CD4-positive, CD25-positive, alpha-beta regulatory T cell (primary cell): ENCODE measurements around the gene MAML2. TPM values are rescaled to one million over a fixed set of nuclear protein-coding genes. Genes with fewer than 3 reads are reported as not detected.

Experiments
- ATAC-seq, 2 donors: fragments of 150-1000 bp; cut with Tn5 transposase; one replicate each; pipeline ENCODE4 v1.10.0; 2021; ENCODE audit warnings: low read depth in 2 of 2, moderate number of reproducible peaks in 2 of 2, moderate library complexity in 1 of 2
- DNase-seq, 3 donors: peaks; one replicate each; pipeline versions ENCODE4 v3.0.0 to v3.0.0-alpha.2; 2012 to 2022; ENCODE audit warnings: mixed read lengths in 1 of 3
- H3K27ac ChIP-seq: one replicate; pipeline ENCODE4 v1.7.0; 2013; ENCODE audit warnings: mild to moderate bottlenecking, low read length; ENCODE audit not compliant: insufficient read depth, poor library complexity, severe bottlenecking
- H3K27me3 ChIP-seq: one replicate; pipeline ENCODE4 v1.7.0; 2013; ENCODE audit warnings: low read length; ENCODE audit not compliant: control insufficient read depth, insufficient read depth
- H3K36me3 ChIP-seq: one replicate; pipeline ENCODE4 v1.7.0; 2013; ENCODE audit warnings: mild to moderate bottlenecking, low read length, moderate library complexity; ENCODE audit not compliant: control insufficient read depth, insufficient read depth
- H3K4me1 ChIP-seq: 2 replicates; pipeline ENCODE4 v1.7.0; 2013; ENCODE audit warnings: mild to moderate bottlenecking, low read length; ENCODE audit not compliant: insufficient read depth, control insufficient read depth, poor library complexity, severe bottlenecking
- H3K4me3 ChIP-seq: one replicate; pipeline ENCODE4 v1.7.0; 2013; ENCODE audit warnings: low read depth, mild to moderate bottlenecking, low read length, moderate library complexity
- H3K9me3 ChIP-seq, 2 experiments: 1 replicate in 1 of 2; 2 replicates in 1 of 2; pipeline ENCODE4 v1.7.0; 2013; ENCODE audit warnings: low read length in 2 of 2, mild to moderate bottlenecking in 1 of 2, moderate library complexity in 1 of 2; ENCODE audit not compliant: control insufficient read depth in 2 of 2
- H3K27ac Mint-ChIP-seq, 3 donors: one replicate each; pipeline ENCODE4 v1.8.0; 2020 to 2022; ENCODE audit warnings: mild to moderate bottlenecking in 3 of 3, mixed read lengths in 3 of 3, moderate library complexity in 2 of 3
- H3K27me3 Mint-ChIP-seq: one replicate; pipeline ENCODE4 v1.8.0; 2022; ENCODE audit warnings: mild to moderate bottlenecking, mixed read lengths
- H3K36me3 Mint-ChIP-seq: one replicate; pipeline ENCODE4 v1.8.0; 2020; ENCODE audit warnings: mixed read lengths
- H3K4me1 Mint-ChIP-seq, 4 donors: one replicate each; pipeline ENCODE4 v1.8.0; 2020 to 2022; ENCODE audit warnings: mixed read lengths in 4 of 4, mild to moderate bottlenecking in 1 of 4
- H3K4me3 Mint-ChIP-seq, 4 donors: one replicate each; pipeline ENCODE4 v1.8.0; 2020 to 2022; ENCODE audit warnings: mild to moderate bottlenecking in 4 of 4, mixed read lengths in 4 of 4, moderate library complexity in 3 of 4
- H3K9me3 Mint-ChIP-seq, 7 donors: one replicate each; pipeline ENCODE4 v1.8.0; 2020 to 2022; ENCODE audit warnings: mixed read lengths in 7 of 7, mild to moderate bottlenecking in 3 of 7, moderate library complexity in 2 of 7
- polyA plus RNA-seq, 4 donors: library from polyadenylated mRNA; unstranded; fragments of 300-500 nt; fragmentation: Illumina TruSeq; gene quantifications; one replicate each; pipeline ENCODE4 v1.2.3, GENCODE V29; 2021
- total RNA-seq: library from RNA; stranded (reverse); gene quantifications from one replicate; pipeline ENCODE4 v1.2.3, GENCODE V29; 2022

Gene MAML2
- total and polyA plus RNA-seq, 5 donors from 2014 or later, result 4.1 to 35.6 (median 9.3) TPM

- DNase-seq, result no peak
- Mint-ChIP-seq H3K4me1 (peaks cover 15 to 86% (median 54%) of the 10 kb centered on the region in 4 donors), H3K9me3 (peaks cover 0 to 2% (median 0%) of the 10 kb centered on the region in 7 donors), H3K27ac (peak overlapping the region in 2 of 3 donors; percentile 44 to 91), H3K36me3 (peaks cover 12% of the 10 kb centered on the region), H3K4me3 (no peak overlapping the region), H3K27me3 (no peaks in the 10 kb centered on the region)
- no peak overlapping the region for H3K4me3 ChIP-seq
- ATAC-seq, result no peak
- H3K36me3 ChIP-seq, result peaks cover 6% of the 10 kb centered on the region
- no peaks in the 10 kb centered on the region for H3K9me3 ChIP-seq
- H3K4me1 ChIP-seq, result peaks cover 19% of the 10 kb centered on the region
- H3K27me3 ChIP-seq, result no peaks in the 10 kb centered on the region
- no peak overlapping the region for H3K27ac ChIP-seq
These were observed 33.9 kb downstream of the MAML2 start for GRCh38 chr11:96309016-96309642.

- Histone ChIP-seq H3K4me1 (peaks cover 18% of the 10 kb centered on the region), H3K27ac (no peak overlapping the region), H3K9me3 (no peaks in the 10 kb centered on the region), H3K4me3 (peak overlapping the region; percentile 33), H3K36me3 (peaks cover 6% of the 10 kb centered on the region), H3K27me3 (no peaks in the 10 kb centered on the region)
- Mint-ChIP-seq H3K27ac (peak overlapping the region; percentile 34 to 74 (median 38)), H3K9me3 (peaks cover 0 to 2% (median 0%) of the 10 kb centered on the region in 7 donors), H3K4me3 (peak overlapping the region in 2 of 4 donors; percentile 47 to 73), H3K27me3 (no peaks in the 10 kb centered on the region), H3K4me1 (peaks cover 22 to 86% (median 51%) of the 10 kb centered on the region in 4 donors), H3K36me3 (peaks cover 9% of the 10 kb centered on the region)
- DNase-seq, result no peak
- no peak for ATAC-seq
These were observed 35.2 kb downstream of the MAML2 start for GRCh38 chr11:96307776-96308140.

- DNase-seq (peak in 1 of 3 donors; percentile 21), ATAC-seq (peak; percentile 76 to 78)
- peaks cover 22 to 86% (median 51%) of the 10 kb centered on the region in 4 donors for H3K4me1 Mint-ChIP-seq
These were observed 35.8 kb downstream of the MAML2 start for GRCh38 chr11:96306933-96307775.

GRCh38 chr11:96306600-96306932, 36.4 kb downstream of the MAML2 start:
- H3K9me3 Mint-ChIP-seq, result no peaks in the 10 kb centered on the region
- DNase-seq (no peak), ATAC-seq (no peak)
- Histone ChIP-seq H3K9me3 (no peaks in the 10 kb centered on the region), H3K4me3 (no peak overlapping the region), H3K27me3 (no peaks in the 10 kb centered on the region), H3K36me3 (peaks cover 6% of the 10 kb centered on the region), H3K4me1 (peaks cover 18% of the 10 kb centered on the region), H3K27ac (no peak overlapping the region)
- H3K27ac Mint-ChIP-seq, result peak overlapping the region in 2 of 3 donors; percentile 38 to 51
- peaks cover 10% of the 10 kb centered on the region for H3K36me3 Mint-ChIP-seq
- H3K4me1 Mint-ChIP-seq, result peaks cover 22 to 83% (median 48%) of the 10 kb centered on the region in 4 donors
- H3K27me3 Mint-ChIP-seq, result no peaks in the 10 kb centered on the region
- peak overlapping the region in 1 of 4 donors; percentile 73 for H3K4me3 Mint-ChIP-seq

More at GRCh38 chr11:96306933-96307775, 35.8 kb downstream of the MAML2 start:
- H3K9me3 ChIP-seq, result no peaks in the 10 kb centered on the region
- no peaks in the 10 kb centered on the region for H3K27me3 Mint-ChIP-seq
- H3K27me3 ChIP-seq, result no peaks in the 10 kb centered on the region
- H3K4me3 ChIP-seq, result peak overlapping the region; percentile 33
- H3K27ac Mint-ChIP-seq, result peak overlapping the region; percentile 38 to 74 (median 49)
- peaks cover 0 to 2% (median 0%) of the 10 kb centered on the region in 7 donors for H3K9me3 Mint-ChIP-seq
- no peak overlapping the region for H3K27ac ChIP-seq
- H3K4me3 Mint-ChIP-seq, result peak overlapping the region in 3 of 4 donors; percentile 27 to 73 (median 47)
- H3K36me3 Mint-ChIP-seq, result peaks cover 14% of the 10 kb centered on the region
- peaks cover 18% of the 10 kb centered on the region for H3K4me1 ChIP-seq
- H3K36me3 ChIP-seq, result peaks cover 6% of the 10 kb centered on the region

- Mint-ChIP-seq H3K36me3 (peaks cover 7% of the 10 kb centered on the region), H3K9me3 (no peaks in the 10 kb centered on the region), H3K4me1 (peaks cover 27 to 82% (median 47%) of the 10 kb centered on the region in 4 donors), H3K27ac (no peak overlapping the region), H3K27me3 (no peaks in the 10 kb centered on the region), H3K4me3 (no peak overlapping the region)
- Histone ChIP-seq H3K4me1 (peaks cover 18% of the 10 kb centered on the region), H3K9me3 (no peaks in the 10 kb centered on the region), H3K4me3 (no peak overlapping the region), H3K27ac (no peak overlapping the region), H3K36me3 (peaks cover 6% of the 10 kb centered on the region), H3K27me3 (no peaks in the 10 kb centered on the region)
- DNase-seq (no peak), ATAC-seq (no peak)
These were observed 36.9 kb downstream of the MAML2 start for GRCh38 chr11:96306071-96306470.

GRCh38 chr11:96303980-96304379, 39.0 kb downstream of the MAML2 start:
- H3K27ac Mint-ChIP-seq, result peak overlapping the region in 2 of 3 donors; percentile 55 to 67
- H3K36me3 Mint-ChIP-seq, result peaks cover 13% of the 10 kb centered on the region
- H3K4me1 Mint-ChIP-seq, result peaks cover 26 to 83% (median 51%) of the 10 kb centered on the region in 4 donors
- Histone ChIP-seq H3K36me3 (peaks cover 2% of the 10 kb centered on the region), H3K4me1 (peaks cover 24% of the 10 kb centered on the region), H3K9me3 (no peaks in the 10 kb centered on the region), H3K27me3 (no peaks in the 10 kb centered on the region), H3K27ac (no peak overlapping the region), H3K4me3 (no peak overlapping the region)
- ATAC-seq (no peak), DNase-seq (no peak)
- no peak overlapping the region for H3K4me3 Mint-ChIP-seq
- no peaks in the 10 kb centered on the region for H3K9me3 Mint-ChIP-seq
- no peaks in the 10 kb centered on the region for H3K27me3 Mint-ChIP-seq

- no peak overlapping the region for H3K4me3 Mint-ChIP-seq
- Histone ChIP-seq H3K4me3 (no peak overlapping the region), H3K9me3 (no peaks in the 10 kb centered on the region), H3K27ac (no peak overlapping the region), H3K4me1 (peaks cover 24% of the 10 kb centered on the region), H3K36me3 (peaks cover 2% of the 10 kb centered on the region), H3K27me3 (no peaks in the 10 kb centered on the region)
- H3K27me3 Mint-ChIP-seq, result no peaks in the 10 kb centered on the region
- peaks cover 24 to 79% (median 47%) of the 10 kb centered on the region in 4 donors for H3K4me1 Mint-ChIP-seq
- ATAC-seq, result no peak
- no peak overlapping the region for H3K27ac Mint-ChIP-seq
- peaks cover 13% of the 10 kb centered on the region for H3K36me3 Mint-ChIP-seq
- no peaks in the 10 kb centered on the region for H3K9me3 Mint-ChIP-seq
- DNase-seq, result no peak
These were observed 39.9 kb downstream of the MAML2 start for GRCh38 chr11:96303064-96303463.
